Tibial nerve (tissue), 4 donors: ENCODE data around the gene KLHL22. TPM values are rescaled to one million over a fixed set of nuclear protein-coding genes. Genes with fewer than 3 reads are reported as not detected.

Source experiments
- DNase-seq, 2 donors: peaks; one replicate each; pipeline ENCODE4 v3.0.0-alpha.2; 2019; ENCODE audit warnings: low spot score in 2 of 2
- H3K27ac ChIP-seq, 4 donors: fragments of 200-600 bp; sonication (generic) in 3 of 4; one replicate each; pipeline ENCODE4 v1.5.1; 2017 to 2019; ENCODE audit warnings: mild to moderate bottlenecking in 1 of 4
- H3K27me3 ChIP-seq, 2 donors: fragments of 200-600 bp; sonication (generic) in 1 of 2; one replicate each; pipeline versions ENCODE4 v1.5.1 to v1.6.0; 2017 to 2019
- H3K36me3 ChIP-seq, 3 donors: fragments of 200-600 bp; sonication (generic); one replicate each; pipeline ENCODE4 v1.5.1; 2018 to 2019
- H3K4me1 ChIP-seq, 4 donors: fragments of 200-600 bp; sonication (generic) in 3 of 4; one replicate each; pipeline ENCODE4 v1.5.1; 2017 to 2019
- H3K4me3 ChIP-seq, 4 donors: fragments of 200-600 bp; sonication (generic) in 3 of 4; one replicate each; pipeline ENCODE4 v1.5.1; 2017 to 2019; ENCODE audit warnings: mild to moderate bottlenecking in 1 of 4, moderate library complexity in 1 of 4
- H3K9me3 ChIP-seq, 4 donors: fragments of 200-600 bp; sonication (generic) in 3 of 4; one replicate each; pipeline ENCODE4 v1.5.1; 2017 to 2019
- CTCF ChIP-seq, 5 experiments: fragments of 200-600 bp in 3 of 5; fragments of 450-650 bp in 2 of 5; sonication (generic) in 3 of 5; IDR thresholded peaks; one replicate each; pipeline ENCODE4 v1.5.1; 2016 to 2019; ENCODE audit warnings: antibody characterized with exemption in 5 of 5, mild to moderate bottlenecking in 3 of 5, moderate library complexity in 2 of 5
- EP300 ChIP-seq, 2 donors: sonication (generic); formaldehyde crosslinking; IDR thresholded peaks; one replicate each; pipeline ENCODE4 v1.6.1; 2017; ENCODE audit warnings: antibody characterized with exemption in 2 of 2, mild to moderate bottlenecking in 1 of 2
- POLR2A ChIP-seq, 2 donors: fragments of 450-650 bp; IDR thresholded peaks; one replicate each; pipeline ENCODE4 v1.6.1; 2017; ENCODE audit warnings: antibody characterized with exemption in 2 of 2, mild to moderate bottlenecking in 2 of 2, moderate library complexity in 2 of 2
- WGBS, 2 donors: methylation state at CpG; one replicate each; pipeline ENCODE4 v1.1.5; 2018; 5-methylcytosine and 5-hydroxymethylcytosine counted together
- total RNA-seq, 4 donors: library from RNA; depleted of rRNA; stranded (reverse); fragments of >200 nt; gene quantifications; one replicate each; pipeline ENCODE4 v1.1.0, GENCODE V29; 2016

Gene KLHL22
- total RNA-seq, 4 donors from 2014 or later = 31.6 to 50.4 (median 41.4) TPM

- Histone ChIP-seq H3K4me3 (no peak overlapping the region), H3K36me3 (peaks cover 0 to 70% (median 0%) of the 10 kb centered on the region in 3 donors), H3K4me1 (no peaks in the 10 kb centered on the region), H3K9me3 (no peaks in the 10 kb centered on the region), H3K27ac (no peak overlapping the region), H3K27me3 (no peaks in the 10 kb centered on the region)
- no peak for DNase-seq
- 94 to 97% methylated on average over 59 to 62 of the region's 62 CpGs for WGBS, 2 donors
- no peak for TF ChIP-seq EP300 (IDR thresholded peaks at IDR 0.05)
- TF ChIP-seq CTCF (IDR thresholded peaks at IDR 0.05) = no peak
- TF ChIP-seq POLR2A (IDR thresholded peaks at IDR 0.05) = no peak
Observed at GRCh38 chr22:20405931-20406685, 89.5 kb downstream of the KLHL22 start.

GRCh38 chr22:20405291-20405930 lies 90.2 kb downstream of the KLHL22 start:
- Histone ChIP-seq H3K9me3 (no peaks in the 10 kb centered on the region), H3K4me1 (no peaks in the 10 kb centered on the region), H3K27ac (no peak overlapping the region), H3K36me3 (peaks cover 0 to 77% (median 0%) of the 10 kb centered on the region in 3 donors), H3K27me3 (no peaks in the 10 kb centered on the region), H3K4me3 (no peak overlapping the region)
- no peak for DNase-seq
- 95 to 97% methylated on average over 41 to 45 of the region's 45 CpGs for WGBS, 2 donors
- TF ChIP-seq POLR2A (IDR thresholded peaks at IDR 0.05) (no peak), EP300 (IDR thresholded peaks at IDR 0.05) (no peak), CTCF (IDR thresholded peaks at IDR 0.05) (no peak)

GRCh38 chr22:20404881-20405280 lies 90.7 kb downstream of the KLHL22 start:
- WGBS, 2 donors = 92 to 94% methylated on average over 18 of the region's 18 CpGs
- Histone ChIP-seq H3K9me3 (no peaks in the 10 kb centered on the region), H3K4me1 (no peaks in the 10 kb centered on the region), H3K27ac (no peak overlapping the region), H3K36me3 (peaks cover 0 to 77% (median 0%) of the 10 kb centered on the region in 3 donors), H3K4me3 (no peak overlapping the region), H3K27me3 (no peaks in the 10 kb centered on the region)
- no peak for DNase-seq
- TF ChIP-seq POLR2A (IDR thresholded peaks at IDR 0.05) = no peak
- no peak for TF ChIP-seq EP300 (IDR thresholded peaks at IDR 0.05)
- no peak for TF ChIP-seq CTCF (IDR thresholded peaks at IDR 0.05)

- H3K36me3 ChIP-seq = peaks cover 0 to 77% (median 0%) of the 10 kb centered on the region in 3 donors
- H3K9me3 ChIP-seq = no peaks in the 10 kb centered on the region
- TF ChIP-seq EP300 (IDR thresholded peaks at IDR 0.05) (no peak), POLR2A (IDR thresholded peaks at IDR 0.05) (no peak), CTCF (IDR thresholded peaks at IDR 0.05) (no peak)
- H3K27ac ChIP-seq = no peak overlapping the region
- DNase-seq = no peak
- WGBS, 2 donors = 89 to 92% methylated on average over 6 of the region's 6 CpGs
- H3K4me3 ChIP-seq = no peak overlapping the region
- H3K4me1 ChIP-seq = no peaks in the 10 kb centered on the region
- H3K27me3 ChIP-seq = no peaks in the 10 kb centered on the region
Observed at GRCh38 chr22:20403779-20404140, 91.8 kb downstream of the KLHL22 start.
